Measurements from ENCODE around the gene TSC22D1.

DNA sequence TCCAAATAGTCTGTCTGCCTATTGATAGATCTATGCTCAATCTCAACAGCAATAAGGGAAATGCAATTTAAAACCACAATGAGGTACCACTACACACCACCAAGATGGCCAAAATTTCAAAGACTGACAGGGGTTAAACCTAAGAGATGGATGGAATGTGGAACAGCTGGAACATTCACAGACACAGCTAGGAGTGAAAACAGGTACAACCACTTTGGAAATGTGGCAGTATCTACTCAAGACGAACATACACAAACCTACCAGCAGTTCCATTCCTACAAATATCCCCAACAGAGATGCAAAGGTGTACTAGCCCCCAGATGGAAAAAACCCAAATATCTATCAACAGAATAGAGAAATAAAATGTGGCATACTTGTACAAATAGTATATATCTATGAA is 86.4 kb downstream of the TSC22D1 start:
- TF ChIP-seq, protein P1, sequence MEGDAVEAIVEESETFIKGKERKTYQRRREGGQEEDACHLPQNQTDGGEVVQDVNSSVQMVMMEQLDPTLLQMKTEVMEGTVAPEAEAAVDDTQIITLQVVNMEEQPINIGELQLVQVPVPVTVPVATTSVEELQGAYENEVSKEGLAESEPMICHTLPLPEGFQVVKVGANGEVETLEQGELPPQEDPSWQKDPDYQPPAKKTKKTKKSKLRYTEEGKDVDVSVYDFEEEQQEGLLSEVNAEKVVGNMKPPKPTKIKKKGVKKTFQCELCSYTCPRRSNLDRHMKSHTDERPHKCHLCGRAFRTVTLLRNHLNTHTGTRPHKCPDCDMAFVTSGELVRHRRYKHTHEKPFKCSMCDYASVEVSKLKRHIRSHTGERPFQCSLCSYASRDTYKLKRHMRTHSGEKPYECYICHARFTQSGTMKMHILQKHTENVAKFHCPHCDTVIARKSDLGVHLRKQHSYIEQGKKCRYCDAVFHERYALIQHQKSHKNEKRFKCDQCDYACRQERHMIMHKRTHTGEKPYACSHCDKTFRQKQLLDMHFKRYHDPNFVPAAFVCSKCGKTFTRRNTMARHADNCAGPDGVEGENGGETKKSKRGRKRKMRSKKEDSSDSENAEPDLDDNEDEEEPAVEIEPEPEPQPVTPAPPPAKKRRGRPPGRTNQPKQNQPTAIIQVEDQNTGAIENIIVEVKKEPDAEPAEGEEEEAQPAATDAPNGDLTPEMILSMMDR (IDR thresholded peaks at IDR 0.05): no peak
- TF ChIP-seq POLR2A (IDR thresholded peaks at IDR 0.05): no peak
